Stimulated activated CD4-positive, alpha-beta T cell treated with anti-CD3 and anti-CD28 coated beads, TNF-alpha, amount 100 ng/mL, for 24 hours (primary cell): Measurements from ENCODE around the gene ADK.

ENCODE experiments used
- DNase-seq, 3 experiments: peaks; one replicate each; pipeline ENCODE4 v3.0.0-alpha.2; 2020; ENCODE audit warnings: low read depth in 3 of 3

Gene ADK

DNA sequence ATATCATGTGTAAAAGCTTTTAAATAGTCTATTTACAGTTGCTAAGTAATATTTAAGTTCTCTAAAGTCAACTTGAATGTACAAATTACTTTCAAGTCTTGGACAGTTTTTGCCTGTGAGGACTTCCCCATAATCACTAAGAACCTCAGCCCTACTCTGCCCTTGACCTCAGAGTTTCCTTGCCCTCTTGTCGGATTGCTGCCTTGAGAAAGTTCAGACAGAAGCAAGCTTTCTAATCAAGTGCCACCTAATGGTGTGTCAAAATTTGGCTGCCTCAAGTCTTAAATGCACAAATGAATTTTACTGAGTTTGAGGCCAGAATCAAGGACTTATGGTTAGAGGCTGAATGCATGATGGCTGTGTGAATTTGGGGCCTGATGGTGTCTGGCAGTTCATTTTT lies 587.0 kb downstream of the ADK start:
- DNase-seq: no peak

DNA sequence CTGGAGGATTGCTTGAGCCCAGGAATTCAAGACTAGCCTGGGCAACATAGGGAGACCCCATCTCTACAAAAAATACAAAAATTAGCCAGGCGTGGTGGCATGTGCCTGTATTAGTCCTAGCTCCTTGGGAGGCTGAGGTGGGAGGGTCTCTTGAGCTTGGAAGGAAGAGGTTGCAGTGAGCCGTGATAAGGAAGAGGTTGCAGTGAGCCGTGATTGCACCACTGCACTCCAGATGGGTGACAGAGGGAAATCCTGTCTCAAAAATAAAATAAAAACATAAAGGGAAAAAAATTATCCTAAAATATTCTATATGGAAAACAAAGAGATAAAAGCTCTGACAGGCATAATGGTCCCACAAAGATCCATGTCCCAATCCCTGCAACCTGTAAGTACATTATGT lies 587.5 kb downstream of the ADK start:
- no peak for DNase-seq

DNA sequence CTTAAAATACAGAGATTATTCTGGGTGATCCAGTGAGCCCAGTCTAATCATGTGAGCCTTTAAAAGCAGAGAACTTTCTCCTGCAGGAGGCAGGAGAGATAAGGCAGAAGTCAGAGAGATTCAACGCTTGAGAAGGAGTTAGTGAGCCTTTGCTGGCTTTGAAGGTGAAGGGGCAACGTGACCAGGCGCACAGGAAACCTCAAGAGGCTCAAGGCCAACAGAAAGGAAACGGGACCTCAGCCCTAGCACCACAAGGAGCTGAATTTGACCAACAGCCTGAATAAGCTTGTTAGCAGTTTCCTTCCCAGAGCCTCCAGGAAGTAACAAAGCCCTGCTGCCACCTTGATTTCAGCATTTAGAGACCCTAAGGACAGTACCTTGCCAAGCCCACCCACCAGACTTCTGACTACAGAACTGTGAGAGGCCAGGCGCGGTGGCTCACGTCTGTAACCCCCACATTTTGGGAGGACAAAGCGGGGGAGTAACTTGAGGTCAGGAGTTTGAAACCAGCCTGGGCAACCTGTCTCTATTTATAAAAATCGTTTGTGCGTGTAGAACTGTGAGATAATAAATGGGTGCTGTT lies 588.1 kb downstream of the ADK start:
- no peak for DNase-seq

DNA sequence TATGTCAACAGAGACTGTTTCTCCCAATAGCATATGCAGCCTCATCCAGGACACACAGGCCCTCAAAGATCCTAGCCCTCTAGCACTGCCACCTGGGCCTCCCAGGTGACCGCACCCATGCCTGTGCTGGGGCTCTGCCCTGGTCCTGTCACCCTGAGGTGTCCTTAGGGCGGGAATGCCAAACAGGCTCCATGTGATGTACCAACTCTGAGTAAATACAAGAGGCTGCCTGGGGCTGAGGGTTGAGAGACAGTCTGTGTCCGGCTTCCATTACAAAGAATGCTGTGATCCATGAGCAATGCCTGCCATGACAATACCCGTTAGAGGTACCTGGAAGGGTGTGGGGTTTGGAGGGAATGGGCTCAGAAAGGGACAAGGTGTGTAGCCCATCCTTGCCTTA lies 592.4 kb downstream of the ADK start:
- DNase-seq: no peak

DNA sequence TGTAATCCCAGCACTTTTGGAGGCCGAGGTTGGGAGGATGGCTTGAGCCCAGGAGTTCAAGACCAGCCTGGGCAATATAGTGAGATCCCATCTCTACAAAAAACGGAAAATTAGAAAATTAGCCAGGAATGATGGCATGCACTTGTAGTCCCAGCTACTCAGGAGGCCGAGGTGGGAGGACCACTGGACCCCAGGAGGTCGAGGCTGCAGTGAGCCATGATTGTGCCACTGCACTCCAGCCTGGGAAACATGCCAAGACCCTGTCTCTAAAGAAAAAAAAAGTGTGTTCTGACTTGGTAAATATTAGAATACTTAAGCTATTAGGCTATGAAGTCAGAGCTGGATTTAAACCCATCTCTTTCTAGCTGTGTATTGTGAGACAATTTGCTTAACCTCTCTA lies 594.4 kb downstream of the ADK start:
- no peak for DNase-seq

DNA sequence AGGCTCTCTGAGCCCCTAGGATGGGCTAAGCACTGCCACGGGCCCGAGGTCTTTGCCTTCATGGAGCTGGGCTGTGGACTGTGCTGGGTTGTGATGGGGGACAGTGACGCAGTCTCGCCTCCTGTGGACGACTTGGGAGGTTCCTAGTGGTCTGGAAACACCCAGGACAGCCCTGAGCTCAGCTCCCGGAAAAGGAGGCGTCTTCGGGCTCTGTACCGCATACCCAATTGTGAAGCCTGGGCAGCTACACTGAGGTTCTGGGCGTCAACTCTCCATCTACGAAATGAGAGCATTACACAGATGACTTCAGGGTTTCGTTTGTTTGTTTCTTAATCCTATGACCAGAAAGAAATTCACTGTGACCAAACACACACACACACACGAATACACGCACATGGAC lies 595.8 kb downstream of the ADK start:
- no peak for DNase-seq

DNA sequence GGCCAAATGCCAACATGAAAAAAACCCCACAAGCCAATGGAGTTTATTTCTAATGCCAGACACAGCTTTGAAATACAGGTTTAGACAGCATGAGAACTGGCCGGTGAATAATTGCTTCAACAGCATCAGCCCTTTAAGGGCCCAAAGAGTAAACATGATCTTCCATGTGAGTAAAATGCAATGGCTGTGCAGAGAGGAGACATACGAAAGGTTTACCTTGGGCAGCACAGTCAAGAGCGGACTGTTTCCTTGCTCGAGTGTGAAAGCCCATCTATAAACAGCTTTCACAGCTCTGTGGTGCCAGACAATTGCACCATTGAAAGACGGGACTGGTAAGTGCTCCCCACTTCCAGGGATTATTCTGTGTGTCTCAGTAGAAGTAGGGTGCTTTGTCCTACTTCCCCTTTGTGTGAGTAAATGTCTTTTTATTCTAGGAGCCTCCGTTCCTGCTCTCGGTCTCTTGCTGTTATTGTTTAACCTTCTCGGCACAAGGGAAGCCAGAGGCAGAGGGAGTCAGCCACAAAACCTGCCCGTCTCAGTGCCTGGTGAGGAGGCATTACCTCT lies 597.5 kb downstream of the ADK start:
- no peak for DNase-seq

DNA sequence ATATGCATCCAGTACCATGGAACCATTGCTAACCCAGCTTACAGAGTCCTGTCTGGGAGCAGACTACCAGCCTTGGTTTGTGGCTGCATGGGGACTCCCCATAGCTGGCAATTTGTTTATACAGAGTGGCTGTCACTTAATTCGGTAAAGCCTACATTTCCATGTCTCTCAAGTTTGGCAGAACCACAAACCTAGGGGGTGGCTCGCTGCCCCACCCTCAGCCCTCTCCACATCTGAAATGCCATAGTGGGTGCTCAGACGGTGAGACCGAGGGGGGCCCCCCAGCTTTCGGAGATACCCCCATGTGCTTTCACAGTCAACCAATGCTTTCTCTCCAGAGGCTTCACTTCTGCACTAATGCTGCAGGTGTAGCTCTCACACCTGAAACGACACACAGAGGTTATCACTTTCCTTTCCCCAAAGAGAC lies 599.8 kb downstream of the ADK start:
- DNase-seq: no peak

DNA sequence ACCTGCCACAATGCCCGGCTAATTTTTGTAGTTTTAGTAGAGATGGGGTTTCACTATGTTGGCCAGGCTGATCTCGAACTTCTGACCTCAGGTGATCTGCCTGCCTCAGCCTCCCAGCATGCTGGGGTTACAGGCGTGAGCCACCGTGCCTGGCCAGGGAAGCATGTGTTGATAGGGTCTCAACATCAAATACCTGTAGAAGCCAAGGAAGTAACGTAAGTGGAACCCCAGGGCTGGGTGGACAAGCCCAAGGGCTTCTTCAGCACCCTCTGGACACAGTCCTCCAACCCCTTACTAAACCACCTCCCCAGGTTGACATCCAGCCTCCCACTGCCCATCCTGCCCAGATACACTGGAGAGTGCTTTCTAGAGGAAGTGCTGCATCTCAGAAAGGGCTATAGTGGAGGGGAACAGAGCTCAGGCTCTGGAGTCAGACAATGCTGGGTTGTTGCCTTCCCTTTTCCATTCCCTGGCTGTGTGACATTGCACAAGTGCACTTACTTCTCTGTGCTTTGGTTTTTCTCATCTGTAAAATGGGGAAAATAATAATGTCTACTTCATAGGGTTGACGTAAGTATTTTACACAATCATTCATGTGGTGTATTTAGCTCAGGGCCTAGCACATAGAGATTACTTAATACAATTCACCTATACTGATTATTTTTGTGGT lies 601.5 kb downstream of the ADK start:
- DNase-seq: no peak

DNA sequence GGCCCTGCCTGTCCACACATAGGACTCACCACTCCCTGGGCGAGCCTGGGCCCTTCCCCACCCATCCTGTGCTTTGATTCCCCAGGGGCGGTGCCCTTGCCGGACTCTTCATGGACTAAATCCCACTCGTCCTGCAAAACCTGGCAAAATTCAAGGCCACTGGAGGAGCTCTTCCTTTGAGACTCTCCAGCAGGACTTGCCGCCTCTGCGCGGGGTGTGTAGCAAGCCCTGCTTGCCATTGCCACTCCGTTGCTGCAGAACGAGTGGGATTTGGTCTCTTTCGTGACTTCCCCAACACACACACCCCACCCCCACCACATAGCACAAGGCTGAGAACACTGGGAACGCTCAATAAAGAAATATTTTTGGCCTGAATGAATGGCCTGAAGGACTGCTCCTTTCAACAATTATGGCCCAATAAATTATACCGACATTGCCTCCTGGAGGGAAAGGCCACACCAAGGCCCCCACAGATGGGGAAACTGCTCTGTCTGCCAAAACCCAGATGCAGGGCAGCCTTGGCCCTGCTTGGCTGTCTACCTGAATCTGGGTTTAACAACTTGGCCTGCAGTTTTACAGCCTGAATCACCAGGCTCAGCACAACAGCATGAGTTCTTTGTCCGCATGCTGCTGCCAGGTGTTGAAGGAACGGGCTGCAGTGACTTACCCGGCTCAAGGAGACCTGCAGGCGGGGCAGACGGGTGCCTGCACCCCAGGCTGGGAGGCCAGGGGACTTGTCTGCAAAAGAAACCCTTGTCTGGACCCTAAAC lies 602.6 kb downstream of the ADK start:
- DNase-seq: no peak

DNA sequence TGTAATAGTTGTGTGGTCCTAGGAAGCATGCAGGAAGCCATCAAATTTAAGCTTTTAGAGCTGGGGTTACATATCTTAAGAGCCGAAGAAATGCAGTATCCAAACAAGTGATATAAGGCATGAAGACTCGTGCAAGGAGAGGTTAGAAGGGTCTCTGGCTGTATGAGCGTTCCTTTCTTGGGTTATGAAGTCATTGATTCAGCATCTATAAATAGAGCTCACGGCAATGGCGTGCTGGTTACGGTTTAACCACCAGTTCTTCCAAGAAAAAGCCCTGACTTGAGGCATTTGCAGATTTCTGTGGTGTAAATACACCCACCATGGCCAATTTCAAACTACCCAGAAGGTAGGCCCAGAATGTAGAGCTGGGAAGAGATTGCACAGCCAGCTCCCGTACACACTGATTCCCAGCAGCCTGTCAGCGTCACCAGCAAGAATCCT lies 603.4 kb downstream of the ADK start:
- no peak for DNase-seq

DNA sequence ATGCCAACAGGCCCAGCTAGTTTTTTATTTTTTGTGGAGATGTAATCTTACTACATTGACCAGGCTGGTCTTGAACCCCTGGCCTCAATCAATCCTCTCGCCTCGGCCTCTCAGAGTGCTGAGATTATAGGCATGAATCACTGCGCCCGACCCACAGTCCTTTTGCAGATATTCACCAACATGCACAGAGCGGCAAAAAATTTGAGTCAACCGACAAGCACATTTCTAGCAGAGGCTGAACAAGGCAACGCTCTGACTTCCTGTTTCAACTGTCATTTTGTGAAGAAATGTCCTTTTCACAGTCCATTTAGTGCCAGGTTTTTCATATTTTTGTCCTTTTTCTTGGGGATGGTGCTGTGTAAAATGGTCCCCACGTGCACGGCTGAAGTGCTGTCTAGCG lies 604.3 kb downstream of the ADK start:
- DNase-seq: no peak
